GM12864 (cell line): ENCODE data around the gene ATF6.
"Not testable (repeated sequence)": the region's sequence is repeated elsewhere in the genome, so short reads cannot be mapped to it uniquely, and the experiment has no call there.

Experiments
- DNase-seq: peaks from one replicate; pipeline ENCODE4 v3.0.0-alpha.2; 2011; ENCODE audit warnings: low read depth
- H3K4me3 ChIP-seq: 2 replicates; pipeline ENCODE4 v1.5.1; 2011; ENCODE audit warnings: mild to moderate bottlenecking, low read depth, low read length, control low read depth
- TF ChIP-seq, protein P1 (sequence below): IDR thresholded peaks from 2 replicates; pipeline ENCODE4 v1.5.1; 2011; ENCODE audit warnings: low read depth, mild to moderate bottlenecking, moderate library complexity, low read length, control low read depth, inconsistent platforms; ENCODE audit errors: missing control alignments

The ATF6 gene

DNA sequence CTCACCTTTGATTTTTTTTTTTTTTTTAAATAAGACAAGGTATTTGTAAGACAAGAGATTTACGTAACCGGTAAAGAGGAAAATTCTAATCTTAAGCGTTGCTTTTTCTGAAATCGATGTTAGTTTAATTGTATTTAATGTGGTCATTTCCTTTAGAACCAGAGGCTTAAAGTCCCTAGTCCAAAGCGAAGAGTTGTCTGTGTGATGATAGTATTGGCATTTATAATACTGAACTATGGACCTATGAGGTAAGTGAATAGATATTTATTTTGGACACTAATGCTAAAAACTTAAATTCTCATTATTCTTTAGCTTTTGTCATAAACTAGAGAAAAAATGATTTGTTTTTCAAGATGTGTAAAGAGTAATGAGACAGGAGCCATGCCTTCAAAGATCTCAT is 54.8 kb downstream of the ATF6 start:
- no peak for DNase-seq
- TF ChIP-seq, protein P1, sequence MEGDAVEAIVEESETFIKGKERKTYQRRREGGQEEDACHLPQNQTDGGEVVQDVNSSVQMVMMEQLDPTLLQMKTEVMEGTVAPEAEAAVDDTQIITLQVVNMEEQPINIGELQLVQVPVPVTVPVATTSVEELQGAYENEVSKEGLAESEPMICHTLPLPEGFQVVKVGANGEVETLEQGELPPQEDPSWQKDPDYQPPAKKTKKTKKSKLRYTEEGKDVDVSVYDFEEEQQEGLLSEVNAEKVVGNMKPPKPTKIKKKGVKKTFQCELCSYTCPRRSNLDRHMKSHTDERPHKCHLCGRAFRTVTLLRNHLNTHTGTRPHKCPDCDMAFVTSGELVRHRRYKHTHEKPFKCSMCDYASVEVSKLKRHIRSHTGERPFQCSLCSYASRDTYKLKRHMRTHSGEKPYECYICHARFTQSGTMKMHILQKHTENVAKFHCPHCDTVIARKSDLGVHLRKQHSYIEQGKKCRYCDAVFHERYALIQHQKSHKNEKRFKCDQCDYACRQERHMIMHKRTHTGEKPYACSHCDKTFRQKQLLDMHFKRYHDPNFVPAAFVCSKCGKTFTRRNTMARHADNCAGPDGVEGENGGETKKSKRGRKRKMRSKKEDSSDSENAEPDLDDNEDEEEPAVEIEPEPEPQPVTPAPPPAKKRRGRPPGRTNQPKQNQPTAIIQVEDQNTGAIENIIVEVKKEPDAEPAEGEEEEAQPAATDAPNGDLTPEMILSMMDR, result no peak

DNA sequence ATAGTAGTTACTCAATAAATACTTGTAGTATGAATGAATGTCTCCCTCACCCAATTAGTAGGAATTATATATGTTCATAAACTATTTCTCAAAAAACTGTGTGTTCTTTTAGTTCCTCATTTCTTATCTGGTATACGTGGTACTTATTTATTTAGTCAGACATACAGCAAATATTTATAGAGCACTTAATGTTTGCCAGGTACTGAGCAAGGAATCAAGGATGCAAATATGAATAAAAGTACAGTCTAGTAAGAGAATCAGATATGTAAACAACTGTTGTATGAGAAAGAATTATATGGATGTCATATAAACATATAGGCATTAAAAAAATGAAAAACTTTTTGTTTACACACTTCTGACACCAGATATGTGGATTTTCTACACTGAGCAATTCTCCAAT is 58.5 kb downstream of the ATF6 start:
- no peak for DNase-seq
- TF ChIP-seq, protein P1, result no peak
- H3K4me3 ChIP-seq, result no peak overlapping the region

More for the DNA sequence above, 54.8 kb downstream of the ATF6 start:
- no peak overlapping the region for H3K4me3 ChIP-seq

DNA sequence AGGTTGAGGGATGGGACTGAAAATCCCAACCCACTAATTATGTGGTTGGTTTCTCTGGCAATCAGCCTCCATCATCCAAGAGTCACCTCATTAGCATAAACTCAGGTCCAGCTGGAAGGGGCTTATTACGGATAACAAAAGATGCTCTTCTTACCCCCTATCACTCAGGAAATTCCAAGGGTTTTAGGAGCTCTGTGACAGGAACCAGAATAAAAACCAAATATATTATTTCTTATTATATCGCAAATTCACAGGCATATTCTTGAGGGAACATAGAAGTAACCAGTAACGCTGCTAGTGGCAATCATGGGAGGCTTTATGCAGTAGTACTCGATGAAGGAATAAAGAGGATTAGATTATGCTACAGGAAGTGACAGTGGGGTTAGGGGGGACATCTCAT is 59.7 kb downstream of the ATF6 start:
- H3K4me3 ChIP-seq, result no peak overlapping the region
- no peak for DNase-seq
- TF ChIP-seq, protein P1, result no peak

DNA sequence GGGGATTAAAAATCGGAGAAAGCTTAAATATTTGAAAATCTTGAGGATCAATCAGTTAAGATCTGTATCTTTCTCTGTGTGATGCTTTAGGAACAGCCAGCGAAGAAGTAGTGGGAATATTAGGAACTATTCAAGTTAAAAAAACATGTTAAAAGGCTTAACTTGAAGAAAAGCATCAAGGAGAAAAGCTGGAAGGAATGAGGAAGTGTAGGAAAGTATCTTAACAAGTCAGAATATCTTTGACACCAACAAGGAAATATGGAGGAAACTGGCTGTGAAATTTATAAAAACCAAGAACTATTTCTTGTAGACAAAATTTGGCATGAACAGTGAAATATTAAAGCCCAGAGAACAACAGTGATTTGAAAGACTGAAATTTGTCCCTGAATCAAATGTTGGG is 60.4 kb downstream of the ATF6 start:
- DNase-seq, result no peak
- TF ChIP-seq, protein P1, result no peak

DNA sequence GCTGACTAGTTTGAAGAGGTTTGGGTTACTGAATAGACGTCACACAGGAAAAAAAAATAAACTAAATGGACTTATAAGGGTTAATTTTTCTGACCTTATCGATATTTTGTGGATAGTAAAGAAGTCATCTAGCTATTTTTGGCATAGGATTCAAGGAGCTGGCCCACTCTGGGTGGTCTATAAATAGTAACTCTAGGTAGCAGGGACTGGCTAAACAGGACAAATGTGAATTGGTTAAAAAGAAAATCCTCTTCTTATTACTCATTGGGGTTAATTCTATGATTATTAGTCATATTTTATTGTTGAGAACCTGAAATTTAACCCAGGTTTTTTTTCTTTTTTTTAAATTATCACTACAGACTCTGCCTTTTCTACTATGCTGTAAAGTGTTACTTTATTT is 61.7 kb downstream of the ATF6 start:
- no peak overlapping the region for H3K4me3 ChIP-seq
- TF ChIP-seq, protein P1, result no peak
- DNase-seq, result no peak

More for the DNA sequence above, 60.4 kb downstream of the ATF6 start:
- H3K4me3 ChIP-seq, result no peak overlapping the region

DNA sequence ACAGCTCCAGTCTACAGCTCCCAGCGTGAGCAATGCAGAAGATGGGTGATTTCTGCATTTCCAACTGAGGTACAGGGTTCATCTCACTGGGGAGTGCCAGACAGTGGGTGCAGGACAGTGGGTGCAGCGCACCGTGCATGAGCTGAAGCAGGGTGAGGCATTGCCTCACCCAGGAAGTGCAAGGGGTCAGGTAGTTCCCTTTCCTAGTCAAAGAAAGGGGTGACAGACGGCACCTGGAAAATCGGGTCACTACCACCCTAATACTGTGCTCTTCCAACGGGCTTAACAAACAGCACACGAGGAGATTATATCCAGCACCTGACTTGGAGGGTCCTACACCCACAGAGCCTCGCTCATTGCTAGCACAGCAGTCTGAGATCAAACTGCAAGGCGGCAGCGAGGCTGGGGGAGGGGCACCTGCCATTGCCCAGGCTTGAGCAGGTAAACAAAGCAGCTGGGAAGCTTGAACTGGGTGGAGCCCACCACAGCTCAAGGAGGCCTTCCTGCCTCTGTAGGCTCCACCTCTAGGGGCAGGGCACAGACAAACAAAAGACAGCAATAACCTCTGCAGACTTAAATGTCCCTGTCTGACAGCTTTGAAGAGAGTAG is 66.3 kb downstream of the ATF6 start:
- not testable (repeated sequence) for H3K4me3 ChIP-seq, DNase-seq

DNA sequence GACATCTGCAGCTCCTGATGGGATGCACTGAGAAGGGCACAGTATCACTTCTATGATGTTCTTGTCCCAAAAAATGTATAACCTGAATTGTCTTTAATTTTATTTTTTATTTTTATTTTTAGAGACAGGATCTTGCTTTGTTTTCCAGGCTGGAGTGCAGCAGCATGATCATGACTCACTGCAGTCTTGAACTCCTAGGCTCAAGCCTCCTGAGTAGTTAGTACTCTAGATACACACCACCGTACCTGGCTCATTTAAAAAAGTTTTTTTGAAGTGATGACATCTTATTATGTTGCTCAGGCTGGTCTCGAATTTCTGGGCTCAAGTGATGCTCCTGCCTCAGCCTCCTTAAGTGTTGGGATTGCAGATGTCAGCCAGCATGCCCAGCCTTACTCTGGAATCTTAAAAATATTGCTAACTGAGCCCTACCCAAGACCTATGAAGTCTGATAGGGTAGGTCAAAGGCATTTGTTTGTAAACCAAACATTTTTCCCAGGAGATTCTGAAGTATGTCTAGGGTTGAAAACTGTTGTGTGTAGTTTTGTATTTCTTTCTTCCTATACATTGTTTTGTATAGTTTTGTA is 68.9 kb downstream of the ATF6 start:
- H3K4me3 ChIP-seq, result no peak overlapping the region
- no peak for DNase-seq
- TF ChIP-seq, protein P1, result no peak
